SK-N-MC (cell line): ENCODE results near the gene PPIL6.
A peak's percentile ranks its signal among the peaks of the same experiment; 100 is the strongest.

Experiments used
- DNase-seq: peaks from one replicate; pipeline ENCODE4 v3.0.0-alpha.2; 2011; ENCODE audit warnings: low read depth, low spot score
- H3K27ac ChIP-seq: fragments of 200-600 bp; sonication (generic); 2 replicates; pipeline ENCODE4 v1.5.1; 2016; ENCODE audit warnings: mixed run types
- H3K36me3 ChIP-seq: fragments of 200-600 bp; sonication (generic); 2 replicates; pipeline ENCODE4 v1.6.1; 2017; ENCODE audit warnings: antibody characterized with exemption, low read length, mixed read lengths; ENCODE audit not compliant: insufficient read depth
- H3K4me3 ChIP-seq: fragments of 200-600 bp; sonication (generic); 2 replicates; pipeline ENCODE4 v1.5.1; 2016
- H3K9ac ChIP-seq: fragments of 200-600 bp; sonication (generic); 2 replicates; pipeline ENCODE4 v1.8.0; 2017; ENCODE audit warnings: mixed run types, mixed read lengths; ENCODE audit not compliant: insufficient read length
- H3K9me3 ChIP-seq: fragments of 200-600 bp; sonication (generic); 2 replicates; pipeline ENCODE4 v1.6.1; 2017; ENCODE audit warnings: low read depth, mild to moderate bottlenecking, antibody characterized with exemption, low read length, moderate library complexity, mixed read lengths
- EZH2 ChIP-seq: fragments of 200-600 bp; sonication (generic); IDR thresholded peaks from one replicate; pipeline ENCODE4 v1.6.1; 2017; ENCODE audit warnings: antibody characterized with exemption
- FOXP2 ChIP-seq: optimal IDR thresholded peaks from 2 replicates; pipeline ENCODE3; 2011; ENCODE audit warnings: mild to moderate bottlenecking, moderate library complexity; ENCODE audit not compliant: insufficient read depth; ENCODE audit errors: extremely low read length, control extremely low read depth
- POLR2AphosphoS5 ChIP-seq: IDR thresholded peaks from 2 replicates; pipeline ENCODE4 v1.6.1; 2012; ENCODE audit warnings: mild to moderate bottlenecking, low read depth, low read length, borderline replicate concordance

PPIL6 gene

DNA sequence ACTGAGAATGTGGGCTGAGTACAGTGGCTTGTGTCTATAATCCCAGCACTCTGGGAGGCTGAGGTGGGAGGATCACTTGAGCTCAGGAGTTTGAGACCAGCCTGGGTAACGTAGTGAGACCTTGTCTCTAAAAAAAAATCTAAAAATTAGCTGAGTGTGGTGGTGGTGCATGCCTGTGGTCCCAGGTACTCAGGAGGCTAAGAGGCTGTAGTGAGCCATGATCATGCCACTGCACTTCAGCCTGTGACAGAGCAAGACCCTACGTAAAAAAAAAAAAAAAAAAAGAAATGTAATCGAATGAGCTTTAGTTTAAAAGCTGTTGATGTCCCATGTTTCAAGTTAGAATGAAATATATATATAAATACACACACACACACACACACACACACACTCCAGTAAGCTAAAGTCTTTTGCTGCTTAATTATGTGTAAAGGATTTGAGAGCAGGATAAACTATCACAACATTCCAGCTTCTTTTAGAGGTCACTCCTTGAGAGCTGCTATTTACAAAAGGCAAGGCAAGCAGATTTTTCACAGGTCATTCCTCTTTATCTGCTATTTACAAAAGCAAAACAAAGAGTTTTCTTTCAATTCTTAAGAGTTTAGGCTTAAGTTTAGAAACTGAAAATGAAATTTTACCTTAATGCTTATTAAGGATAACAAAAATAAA is 19.9 kb upstream of the PPIL6 start:
- no peak for DNase-seq
- Histone ChIP-seq H3K4me3 (no peak overlapping the region), H3K27ac (peak overlapping the region; percentile 75), H3K9ac (no peak overlapping the region), H3K9me3 (no peaks in the 10 kb centered on the region), H3K36me3 (peaks cover 37% of the 10 kb centered on the region)
- no peak for TF ChIP-seq FOXP2

DNA sequence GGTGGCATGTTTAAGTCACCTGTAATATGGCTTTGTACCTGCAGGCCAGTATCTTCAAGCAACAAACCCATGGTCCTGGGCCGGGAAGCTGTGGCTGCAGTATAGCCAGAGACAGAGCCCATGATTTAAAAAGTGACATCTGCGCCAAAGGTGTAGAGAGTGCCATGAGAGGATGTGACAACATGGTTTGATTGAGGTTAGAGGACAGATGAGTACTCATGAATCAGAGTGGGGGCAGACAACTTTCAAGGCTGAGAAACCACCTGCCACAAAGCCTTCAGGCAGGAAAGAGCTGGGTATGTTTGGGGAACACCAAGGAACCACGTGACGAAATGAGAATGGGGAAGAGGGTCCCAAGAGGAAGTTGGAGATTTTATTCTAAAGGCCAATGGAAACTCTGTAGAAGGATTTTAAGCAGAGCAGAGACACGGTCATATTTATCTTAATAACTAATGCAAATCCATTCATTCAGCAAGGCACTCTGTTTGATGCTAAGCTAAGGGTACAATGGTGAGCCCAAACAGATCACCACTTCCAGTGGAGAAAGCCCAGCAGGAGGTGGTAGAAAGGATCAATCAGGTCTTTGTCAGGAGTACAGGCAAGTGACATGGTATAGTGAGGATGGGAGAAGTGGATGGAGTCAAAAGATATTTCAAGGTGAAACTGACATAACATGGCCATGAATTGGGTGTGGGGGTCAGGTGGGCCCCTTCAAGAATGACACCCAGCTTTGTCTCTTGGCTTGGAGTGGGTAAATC is 18.5 kb upstream of the PPIL6 start:
- H3K27ac ChIP-seq: no peak overlapping the region
- DNase-seq: no peak

GRCh38 chr6:109457562-109457996 is 17.2 kb upstream of the PPIL6 start:
- DNase-seq: no peak
- TF ChIP-seq EZH2 (no peak), FOXP2 (no peak), POLR2AphosphoS5 (peak; percentile 46; the same call in 1 of the 2 replicates)
- Histone ChIP-seq H3K36me3 (peaks cover 15% of the 10 kb centered on the region), H3K9ac (no peak overlapping the region), H3K4me3 (peak overlapping the region; percentile 84), H3K9me3 (no peaks in the 10 kb centered on the region), H3K27ac (peak overlapping the region; percentile 81)

More for the DNA sequence above, 18.5 kb upstream of the PPIL6 start:
- Histone ChIP-seq H3K36me3 (peaks cover 24% of the 10 kb centered on the region), H3K4me3 (no peak overlapping the region), H3K9me3 (no peaks in the 10 kb centered on the region), H3K9ac (no peak overlapping the region)
- no peak for TF ChIP-seq FOXP2
- TF ChIP-seq EZH2: no peak
- TF ChIP-seq POLR2AphosphoS5: no peak

DNA sequence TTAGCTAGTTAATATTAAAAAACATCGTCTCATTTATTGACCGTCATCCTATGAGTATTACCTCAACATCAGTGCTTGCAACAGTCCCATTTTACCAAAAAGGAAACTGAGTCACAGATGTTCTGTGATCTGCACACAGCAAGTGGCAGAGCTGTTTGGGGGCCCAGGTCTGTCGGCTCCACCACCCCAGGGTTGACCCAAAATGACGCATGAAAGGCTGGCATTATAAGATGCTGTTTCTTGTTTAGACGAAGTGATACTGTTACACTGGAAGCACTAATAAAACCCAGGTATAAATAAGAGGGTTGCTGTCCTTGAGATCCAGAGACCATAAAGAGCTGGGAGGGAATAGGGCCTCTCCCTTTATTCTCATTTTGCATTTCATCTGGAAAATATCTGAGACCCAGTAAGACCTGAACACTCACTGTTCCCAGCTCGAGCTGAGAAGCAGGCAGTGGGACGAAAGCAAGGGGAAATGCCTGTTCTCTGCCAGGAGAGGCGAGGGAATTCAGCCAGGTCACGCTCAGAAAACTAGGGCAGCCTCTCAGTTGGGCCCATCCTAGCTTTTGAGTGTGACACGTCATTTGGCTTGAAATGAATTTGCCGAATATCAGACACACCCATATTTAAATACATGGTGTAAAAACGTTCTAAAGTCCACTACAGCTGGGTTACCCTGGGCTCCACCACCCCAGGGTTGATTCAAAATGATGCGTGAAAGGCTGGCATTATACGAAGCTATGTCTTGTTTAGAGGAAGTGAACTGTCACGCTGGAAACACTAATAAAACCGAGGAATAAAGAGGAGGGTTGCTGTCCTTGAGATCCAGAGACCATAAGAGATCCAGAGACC is 16.5 kb upstream of the PPIL6 start:
- Histone ChIP-seq H3K9ac (no peak overlapping the region), H3K4me3 (peak overlapping the region; percentile 84), H3K36me3 (peaks cover 9% of the 10 kb centered on the region), H3K9me3 (no peaks in the 10 kb centered on the region), H3K27ac (peak overlapping the region; percentile 81)
- DNase-seq: no peak
- TF ChIP-seq FOXP2 (no peak), POLR2AphosphoS5 (no peak), EZH2 (no peak)

DNA sequence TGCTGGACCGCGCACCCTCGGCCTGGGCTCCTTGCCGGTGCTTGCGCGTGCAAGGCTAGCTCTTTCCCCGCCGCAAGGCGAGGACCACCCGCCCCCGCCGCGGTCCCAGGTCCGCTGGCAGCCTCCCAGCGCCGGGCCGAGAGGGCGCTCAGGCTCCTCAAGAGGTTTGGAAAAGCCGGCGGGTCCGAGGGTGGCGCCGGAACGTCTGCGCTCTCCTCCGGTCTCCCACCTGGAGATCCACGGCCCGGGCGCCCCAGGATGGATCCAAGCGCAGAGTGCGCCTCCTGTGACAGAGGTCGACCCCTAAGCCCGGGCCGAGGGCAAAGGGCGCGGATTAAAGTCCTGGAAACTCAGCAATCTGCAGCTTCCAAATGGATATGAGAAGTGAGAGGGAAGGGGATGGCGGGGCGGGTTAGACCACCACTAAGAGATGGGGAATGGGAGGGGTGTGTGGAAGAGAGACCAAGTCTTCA is 15.7 kb upstream of the PPIL6 start:
- Histone ChIP-seq H3K9me3 (no peaks in the 10 kb centered on the region), H3K9ac (peak overlapping the region; percentile 66), H3K4me3 (peak overlapping the region; percentile 84), H3K36me3 (peaks cover 2% of the 10 kb centered on the region), H3K27ac (no peak overlapping the region)
- TF ChIP-seq POLR2AphosphoS5 (no peak), EZH2 (no peak), FOXP2 (no peak)
- DNase-seq: no peak

GRCh38 chr6:109455437-109456110 is 15.1 kb upstream of the PPIL6 start, which contains the start of gene MICAL1:
Gene MICAL1, minus strand, starts transcription at chr6:109455772. Its CDS starts 1,576 bp downstream, at chr6:109454196.
- no peak for TF ChIP-seq FOXP2
- peak; percentile 44; the same call in 1 of the 2 replicates for TF ChIP-seq POLR2AphosphoS5
- TF ChIP-seq EZH2: no peak
- no peak for DNase-seq
- H3K36me3 ChIP-seq: no peaks in the 10 kb centered on the region
- H3K9ac ChIP-seq: peak within 1 kb of the TSS; percentile 66
- peak within 1 kb of the TSS; percentile 57; the same call in 1 of the 2 replicates for H3K27ac ChIP-seq
- H3K9me3 ChIP-seq: no peaks in the 10 kb centered on the region
- H3K4me3 ChIP-seq: peak within 1 kb of the TSS; percentile 84

DNA sequence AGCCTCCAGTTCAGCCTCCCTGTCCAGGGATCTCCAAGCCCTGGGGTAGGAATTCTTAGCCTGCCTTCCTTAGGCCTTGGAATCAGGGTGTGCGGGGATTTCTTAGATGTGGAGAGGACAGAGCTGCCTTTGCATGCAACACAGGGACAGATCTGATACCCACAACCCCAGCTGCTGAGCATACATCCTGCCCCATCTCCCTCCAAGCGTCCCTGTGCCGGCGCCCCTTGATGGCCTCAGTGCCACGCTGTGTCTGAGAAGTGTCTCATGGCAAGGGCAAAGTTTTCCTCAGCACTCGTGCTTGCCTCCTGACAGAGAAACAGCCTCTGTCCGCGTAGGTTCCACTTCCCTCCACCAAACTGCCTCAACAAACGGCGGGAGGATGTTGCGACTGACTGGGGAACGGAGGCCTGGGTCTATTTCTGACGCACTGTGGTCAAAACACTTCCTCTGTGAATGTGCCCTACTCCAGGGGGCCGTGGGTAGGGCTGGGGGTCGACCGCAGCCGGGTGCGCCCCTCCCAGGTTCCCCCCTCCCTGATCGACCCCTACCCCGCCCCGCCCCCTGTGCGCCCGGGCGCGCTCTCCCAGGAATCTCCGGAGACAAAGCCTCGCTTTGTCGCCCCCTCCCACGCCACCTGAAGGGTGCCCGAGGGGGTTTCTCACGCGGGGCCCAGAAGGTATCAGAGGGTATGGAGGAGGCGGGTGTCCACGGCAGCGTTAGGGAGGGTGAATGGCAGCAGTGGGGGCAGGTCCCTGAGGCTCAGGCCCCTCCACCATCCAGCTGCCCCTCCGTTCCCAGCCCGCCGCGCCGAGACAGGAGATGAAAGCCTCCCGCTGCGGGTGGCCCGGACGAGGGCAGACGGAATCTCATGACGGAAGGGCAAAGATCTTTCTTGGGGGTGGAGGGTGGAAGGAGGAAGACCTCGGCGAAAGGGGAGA is 14.3 kb upstream of the PPIL6 start:
- Histone ChIP-seq H3K9ac (peak overlapping the region; percentile 63), H3K27ac (peak overlapping the region; percentile 57; the same call in 1 of the 2 replicates), H3K9me3 (no peaks in the 10 kb centered on the region), H3K36me3 (no peaks in the 10 kb centered on the region), H3K4me3 (peak overlapping the region; percentile 84)
- no peak for TF ChIP-seq EZH2
- TF ChIP-seq POLR2AphosphoS5: 0 out of 2 replicates have a peak, but pooled peaks have one; percentile 7
- DNase-seq: no peak
